Measurements from ENCODE around the gene DCN.

DCN gene

DNA sequence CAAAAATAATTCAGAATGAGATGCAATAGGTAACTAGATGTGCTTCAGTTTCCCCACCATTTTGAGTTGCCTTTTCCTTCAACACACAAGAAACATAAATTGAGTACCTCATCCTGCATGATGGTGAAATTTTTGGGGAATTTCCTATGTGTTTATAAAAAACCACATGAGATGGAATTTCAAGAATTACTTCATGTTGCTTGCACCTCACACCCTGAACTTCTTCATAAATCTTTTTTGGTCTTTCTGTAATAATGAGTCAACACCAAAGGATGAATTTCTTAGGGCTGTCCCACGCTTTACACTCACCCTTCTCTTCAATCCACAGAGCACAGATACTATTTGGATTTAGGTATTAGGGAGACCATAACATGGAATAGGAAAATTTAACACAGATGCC lies 48.7 kb downstream of the DCN start:
- no peak for FAIRE-seq

GRCh38 chr12:91129662-91130362 lies 52.8 kb downstream of the DCN start:
- FAIRE-seq: no peak

DNA sequence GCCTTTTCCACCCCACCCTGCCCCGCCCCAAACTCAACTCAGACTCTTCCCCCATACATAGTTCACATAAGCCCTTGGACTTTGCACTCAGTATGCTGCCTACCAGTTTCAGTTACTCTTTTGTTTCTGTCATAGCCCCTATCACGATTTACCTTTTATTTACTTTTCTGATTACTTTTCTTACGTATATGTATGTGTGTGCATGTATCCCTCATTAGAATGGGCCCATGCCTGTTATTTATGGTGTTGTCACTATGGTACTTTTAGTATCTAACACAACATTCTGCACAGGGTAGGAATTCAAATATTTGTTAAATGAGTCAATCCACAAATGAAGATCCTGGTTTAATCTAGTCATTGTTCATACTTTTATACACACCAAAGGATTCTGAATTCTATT lies 54.9 kb downstream of the DCN start:
- FAIRE-seq: no peak

DNA sequence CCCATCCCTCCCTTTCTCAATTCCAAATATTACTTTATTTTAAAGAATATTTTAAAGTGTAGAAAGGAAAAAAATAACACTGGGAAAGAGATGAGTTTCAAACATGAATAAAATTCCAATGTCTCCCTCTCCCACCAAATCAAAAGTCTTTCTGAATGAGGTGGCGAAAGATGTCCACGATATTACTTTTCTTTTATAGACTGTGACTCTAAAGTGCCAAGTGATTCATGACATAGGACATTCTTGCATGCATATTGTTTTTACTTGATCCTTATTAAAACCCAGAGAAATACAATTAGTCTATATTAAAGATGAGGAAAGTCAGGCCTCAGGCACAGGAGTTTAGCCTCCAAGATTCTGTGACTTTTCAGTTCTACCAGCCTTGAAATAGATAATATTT lies 55.3 kb downstream of the DCN start:
- no peak for FAIRE-seq

DNA sequence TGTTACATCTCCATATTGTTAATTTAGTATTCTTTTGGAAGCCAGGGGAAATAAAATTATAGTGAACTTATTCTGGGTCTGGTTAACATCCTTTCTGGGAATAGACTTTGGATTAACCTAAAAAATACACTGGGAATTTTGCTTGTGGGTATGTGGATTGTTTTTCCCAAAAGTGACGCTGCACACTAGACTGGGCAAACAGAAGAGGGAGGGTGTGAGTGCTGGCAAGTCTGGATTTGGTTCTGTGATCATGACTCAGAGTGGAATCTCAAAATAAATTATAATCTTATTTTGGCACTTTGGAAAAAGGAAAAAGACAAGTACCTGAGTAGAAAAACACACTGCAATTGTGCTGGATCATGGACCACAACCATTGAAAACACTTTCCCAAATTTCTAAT lies 56.1 kb downstream of the DCN start:
- no peak for FAIRE-seq

DNA sequence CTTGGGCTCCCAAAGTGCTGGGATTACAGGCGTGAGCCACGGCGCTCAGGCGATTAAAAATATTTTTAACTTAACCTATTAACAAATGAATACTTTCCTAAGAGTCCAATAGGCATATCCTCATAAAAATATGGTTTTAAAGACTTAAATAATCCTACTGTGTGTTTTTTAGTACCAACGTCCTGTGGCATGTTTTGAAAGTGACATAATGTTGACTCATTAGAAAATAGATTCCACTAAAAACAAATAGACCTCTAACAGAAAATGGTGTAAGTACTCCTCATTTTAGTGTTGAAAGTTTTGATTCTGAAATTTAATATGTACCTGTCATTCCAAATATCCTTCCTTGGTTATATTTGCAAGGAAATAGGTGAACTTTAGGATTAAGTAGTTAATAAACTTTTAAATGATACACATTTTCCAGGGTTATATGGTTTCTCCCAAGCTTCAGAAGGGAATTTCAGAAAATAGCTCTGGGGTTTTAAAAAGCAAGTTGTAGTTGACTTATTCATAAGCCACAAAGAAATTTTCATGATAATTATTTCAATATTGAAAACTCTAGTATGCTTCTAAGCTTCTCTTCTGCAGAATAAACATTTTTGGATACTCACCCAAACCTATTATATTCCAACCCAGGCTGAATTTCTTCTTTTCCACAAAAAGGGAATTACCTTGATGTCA lies 59.2 kb downstream of the DCN start:
- FAIRE-seq: no peak

DNA sequence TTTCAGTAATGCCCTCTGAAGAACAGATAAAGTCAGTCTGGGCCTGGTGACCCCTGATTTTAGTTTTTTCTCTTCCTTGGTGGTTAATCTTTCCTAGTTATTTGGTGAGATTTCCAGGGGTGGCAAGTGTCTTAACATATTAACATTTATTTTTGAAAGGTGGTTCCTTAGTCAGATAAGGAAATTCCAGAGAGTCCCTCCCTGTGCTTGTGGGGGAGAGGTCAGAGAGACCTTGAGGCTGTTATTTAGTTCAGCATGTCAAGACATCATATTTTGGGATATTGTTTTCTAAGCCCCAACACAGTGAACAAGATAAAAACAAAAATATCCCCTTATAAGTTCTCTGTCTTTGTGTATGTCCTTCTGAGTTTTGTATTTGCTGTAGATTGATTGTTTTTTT lies 61.8 kb downstream of the DCN start:
- no peak for FAIRE-seq

GRCh38 chr12:91119089-91119488 lies 63.5 kb downstream of the DCN start:
- FAIRE-seq: no peak

GRCh38 chr12:91113621-91114020 lies 69.0 kb downstream of the DCN start:
- no peak for FAIRE-seq

DNA sequence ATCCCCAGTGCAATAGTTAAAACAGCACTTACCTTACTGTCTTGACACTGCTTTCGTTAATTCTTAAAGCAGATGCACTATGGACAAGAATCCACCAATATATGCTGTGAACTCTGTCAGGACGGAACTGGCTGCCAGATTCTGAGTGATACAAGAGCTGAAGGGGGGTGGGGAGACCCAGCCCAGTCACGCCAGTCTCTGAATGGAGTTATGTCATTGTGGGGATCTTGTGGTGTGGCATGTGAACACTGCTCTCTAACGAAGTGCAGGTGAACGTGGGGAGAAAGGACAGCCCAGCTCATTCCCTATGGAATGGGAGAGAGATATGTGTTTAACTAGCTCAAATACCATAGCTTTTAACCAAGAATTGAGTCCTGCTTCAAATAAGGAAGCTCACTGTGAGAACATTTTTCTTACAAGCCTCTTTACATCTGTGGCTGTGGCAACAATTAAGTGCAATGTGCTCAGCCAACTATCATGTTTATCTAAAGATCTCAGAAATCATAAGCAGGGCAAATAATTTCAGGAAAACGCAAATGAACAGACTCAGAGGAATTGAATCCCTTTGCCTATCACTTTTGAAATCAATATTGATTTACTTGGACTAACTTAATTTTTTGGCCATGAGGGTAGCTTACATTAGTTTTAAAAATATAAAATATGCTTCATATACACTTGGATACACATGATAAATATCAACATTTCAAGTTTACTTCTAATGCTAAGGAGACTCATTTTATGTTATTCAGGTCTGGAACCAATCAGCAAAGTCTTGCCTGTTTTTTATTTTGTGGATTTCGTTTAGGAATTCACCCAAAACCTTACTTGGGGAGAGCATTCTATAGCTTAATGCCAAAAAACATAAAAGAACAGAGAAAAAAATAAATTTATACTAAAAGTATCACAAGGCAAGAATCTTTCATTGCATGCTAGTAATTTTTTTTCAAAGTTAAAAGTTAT lies 71.0 kb downstream of the DCN start, which contains the start of gene LUM:
Gene LUM, minus strand, starts transcription at position 129 of the 960 bp plus-strand sequence. CDS start 2,515 bp downstream, outside the sequence.
- no peak for FAIRE-seq

DNA sequence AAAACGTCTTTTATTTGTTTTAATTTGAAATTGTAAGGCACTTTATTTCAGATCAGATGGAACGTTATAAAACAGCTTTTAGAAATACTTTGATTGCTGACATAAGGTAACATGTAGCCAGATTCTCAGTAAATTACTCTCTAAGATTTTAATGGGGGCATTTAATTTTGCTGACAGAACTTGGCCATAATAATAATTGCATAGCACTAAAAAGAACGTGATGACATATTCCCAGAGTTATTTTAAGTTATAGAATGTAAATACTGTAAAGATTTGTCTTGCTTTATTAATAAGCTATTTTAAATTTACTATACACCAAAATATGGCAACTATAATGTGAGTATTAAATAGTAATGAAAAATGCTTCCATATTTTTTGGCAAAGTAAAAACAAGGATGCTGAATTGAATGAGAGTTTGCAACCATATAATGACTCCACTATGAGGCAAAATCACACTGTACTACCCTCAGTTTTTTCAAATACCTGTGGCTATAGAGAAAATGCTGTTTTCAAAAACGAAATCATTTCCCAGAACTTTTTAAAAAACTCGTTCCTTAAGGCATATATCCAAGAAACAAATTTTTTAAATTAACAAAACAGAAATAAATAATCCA lies 72.2 kb downstream of the DCN start:
- no peak for FAIRE-seq

DNA sequence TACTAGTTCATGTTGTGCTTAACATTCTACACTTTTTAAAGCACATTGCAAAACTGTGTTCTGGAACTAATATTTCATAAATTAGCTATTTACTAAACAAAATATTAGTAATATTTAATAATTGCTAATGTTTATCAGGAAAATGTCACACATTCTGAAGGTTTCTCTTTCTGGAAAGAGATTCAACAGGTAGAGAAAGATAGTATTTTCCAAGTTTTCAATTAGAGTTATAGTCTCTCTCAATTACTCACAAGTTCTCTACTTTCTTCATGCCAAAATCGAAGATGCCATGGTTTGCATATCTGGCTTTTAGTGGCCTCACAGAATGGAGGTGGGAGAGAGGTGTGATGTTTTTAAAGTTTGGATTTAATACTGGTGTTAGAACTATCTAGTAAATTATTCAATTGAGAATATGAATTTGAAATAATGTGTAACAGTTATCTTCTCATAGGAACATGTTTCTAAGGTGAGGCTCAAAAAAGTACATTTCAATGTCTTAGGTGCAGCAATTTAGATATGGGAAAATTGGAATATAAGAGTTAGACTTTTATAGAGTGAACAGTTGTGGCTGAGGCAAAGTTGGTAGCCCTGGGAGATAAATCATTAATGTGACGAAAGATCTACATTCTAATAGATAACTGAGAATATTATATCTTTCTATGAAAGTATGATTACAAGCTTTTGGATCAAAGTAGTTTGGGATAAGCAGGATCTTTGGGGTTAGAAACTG lies 72.9 kb downstream of the DCN start:
- no peak for FAIRE-seq

- FAIRE-seq: no peak
Measured at GRCh38 chr12:91109148-91109564, 73.5 kb downstream of the DCN start.

- FAIRE-seq: no peak
Measured at GRCh38 chr12:91108196-91108755, 74.3 kb downstream of the DCN start.

DNA sequence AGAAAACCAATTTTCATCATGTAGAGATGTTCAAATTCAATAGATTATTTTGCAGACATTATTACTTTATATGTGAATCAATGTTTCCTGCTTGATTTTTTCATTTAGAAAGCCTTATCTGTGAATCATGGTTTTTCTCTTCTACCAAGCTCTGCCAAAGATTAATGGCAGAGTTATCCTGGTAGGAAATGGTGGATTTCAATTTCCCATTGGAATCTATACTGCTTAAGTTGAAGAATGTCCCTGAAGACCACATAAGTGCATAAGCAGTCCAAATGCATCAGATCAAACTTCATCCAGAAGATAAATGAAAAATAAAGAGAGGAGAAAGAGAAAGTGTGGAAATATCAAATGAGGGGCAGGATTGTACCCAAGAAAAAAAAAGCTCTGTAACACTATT lies 76.3 kb downstream of the DCN start:
- no peak for FAIRE-seq

- no peak for FAIRE-seq
Measured at GRCh38 chr12:91105807-91106206, 76.8 kb downstream of the DCN start.

- no peak for FAIRE-seq
Measured at GRCh38 chr12:91104812-91105466, 77.7 kb downstream of the DCN start.

- FAIRE-seq: no peak
Measured at GRCh38 chr12:91103624-91104023, 79.0 kb downstream of the DCN start.

DNA sequence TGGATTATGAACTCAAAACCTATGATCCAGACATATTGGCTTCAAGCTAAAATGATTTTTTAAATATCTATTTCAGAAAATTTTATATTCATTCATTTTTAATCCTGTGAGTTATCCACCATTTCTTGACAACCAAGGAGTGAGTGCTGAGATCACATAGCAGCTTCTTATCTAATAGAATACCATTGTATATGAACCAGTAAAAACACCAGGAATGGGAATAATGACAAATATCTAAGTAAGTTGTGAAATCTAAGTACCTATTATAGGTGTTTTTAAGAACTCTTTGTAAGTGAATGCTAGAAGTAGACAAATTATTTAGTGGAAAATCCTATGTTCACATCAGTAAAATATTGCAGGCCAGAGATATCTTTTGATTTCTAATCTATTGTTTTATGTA lies 79.5 kb downstream of the DCN start:
- FAIRE-seq: no peak

- FAIRE-seq: no peak
Measured at GRCh38 chr12:91100906-91101305, 81.7 kb downstream of the DCN start.

DNA sequence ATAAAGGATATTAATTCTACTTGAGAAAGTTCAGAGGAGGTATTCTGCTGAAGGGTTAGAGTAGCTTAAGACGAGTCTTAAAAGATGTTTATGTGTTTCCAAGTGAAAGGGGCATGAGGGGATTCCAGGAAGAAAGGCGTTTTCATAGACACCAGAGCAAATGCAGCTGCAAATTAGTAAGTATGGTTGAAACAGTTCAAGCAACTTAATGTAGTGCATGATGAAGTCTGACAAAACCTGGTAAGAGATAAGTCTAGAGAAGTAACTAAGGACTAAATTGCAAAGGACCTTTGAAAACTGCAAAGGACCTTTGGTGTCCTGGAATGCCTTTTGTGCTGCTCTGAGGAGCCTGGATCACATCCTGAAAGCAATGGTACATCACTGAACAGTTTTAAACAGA lies 82.8 kb downstream of the DCN start:
- no peak for FAIRE-seq

Measured in colon (tissue), 2 donors.